ENCODE data around the gene MAP3K5. TPM values are rescaled to one million over a fixed set of nuclear protein-coding genes. Genes with fewer than 3 reads are reported as not detected.
A peak's percentile ranks its signal among the peaks of the same experiment; 100 is the strongest.

The MAP3K5 gene
- total RNA-seq, 4 donors from 2014 or later: 19.4 to 36.1 (median 21.1) TPM

DNA sequence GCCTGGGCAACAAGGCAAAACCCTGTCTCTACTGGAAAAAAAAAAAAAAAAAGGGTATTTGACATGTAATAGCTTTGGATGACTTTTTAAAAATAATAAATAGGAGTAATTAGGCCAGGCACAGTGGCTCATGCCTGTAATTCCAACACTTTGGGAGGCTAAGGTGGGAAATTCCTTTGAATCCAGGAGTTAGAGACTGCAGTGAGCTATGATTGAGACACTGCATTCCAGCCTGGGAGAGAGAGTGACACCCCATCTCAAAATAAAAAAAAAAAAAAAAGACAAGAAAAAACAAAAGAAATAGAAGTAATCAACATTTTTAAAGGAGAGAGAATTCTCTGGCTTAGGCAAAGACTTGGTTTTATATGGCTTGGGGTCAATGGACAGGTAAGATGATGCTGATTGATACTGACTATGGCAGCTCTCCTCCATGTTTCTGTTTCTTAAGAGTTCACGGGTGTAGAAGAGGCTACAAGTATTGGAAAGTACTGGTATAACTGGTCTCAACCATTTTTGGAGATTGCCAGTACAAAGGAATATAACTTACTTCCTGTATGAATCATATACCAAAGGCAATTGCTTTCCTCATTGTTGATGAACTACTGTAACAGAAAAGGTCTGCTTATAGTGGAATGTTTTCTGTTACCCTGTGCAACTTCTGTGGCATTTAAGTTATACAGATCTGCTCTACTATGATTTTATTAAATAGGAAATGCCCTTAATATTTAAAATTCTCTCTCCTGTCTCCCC is 10.1 kb downstream of the MAP3K5 start:
- Histone ChIP-seq H3K27ac (peak overlapping the region; percentile 31), H3K36me3 (no peaks in the 10 kb centered on the region), H3K4me3 (no peak overlapping the region), H3K27me3 (no peaks in the 10 kb centered on the region), H3K4me1 (peaks cover 40% of the 10 kb centered on the region), H3K9me3 (no peaks in the 10 kb centered on the region)
- no peak for TF ChIP-seq POLR2AphosphoS5 (IDR thresholded peaks at IDR 0.05)
- no peak for TF ChIP-seq CTCF (IDR thresholded peaks at IDR 0.05)
- TF ChIP-seq EP300 (IDR thresholded peaks at IDR 0.05): no peak
- no peak for TF ChIP-seq POLR2A (IDR thresholded peaks at IDR 0.05)
- no peak for DNase-seq (ENCODE audit: low spot score in 2 of 2)
- WGBS: 43% methylated on average over 1 of the region's 1 CpG

- no peak for DNase-seq (ENCODE audit: low spot score in 2 of 2)
- Histone ChIP-seq H3K27me3 (no peaks in the 10 kb centered on the region), H3K9me3 (no peaks in the 10 kb centered on the region), H3K4me1 (peaks cover 37% of the 10 kb centered on the region), H3K36me3 (no peaks in the 10 kb centered on the region), H3K27ac (no peak overlapping the region), H3K4me3 (no peak overlapping the region)
- WGBS: 94% methylated on average over 3 of the region's 3 CpGs
- TF ChIP-seq POLR2AphosphoS5 (IDR thresholded peaks at IDR 0.05) (no peak), CTCF (IDR thresholded peaks at IDR 0.05) (no peak), POLR2A (IDR thresholded peaks at IDR 0.05) (no peak), EP300 (IDR thresholded peaks at IDR 0.05) (no peak)
These were observed 11.3 kb downstream of the MAP3K5 start for GRCh38 chr6:136780972-136781371.

- TF ChIP-seq EP300 (IDR thresholded peaks at IDR 0.05): no peak
- no peak for TF ChIP-seq POLR2A (IDR thresholded peaks at IDR 0.05)
- no peak for TF ChIP-seq CTCF (IDR thresholded peaks at IDR 0.05)
- TF ChIP-seq POLR2AphosphoS5 (IDR thresholded peaks at IDR 0.05): no peak
- 92% methylated on average over 1 of the region's 1 CpG for WGBS
- no peaks in the 10 kb centered on the region for H3K27me3 ChIP-seq
- peaks cover 40% of the 10 kb centered on the region for H3K4me1 ChIP-seq
- no peak overlapping the region for H3K27ac ChIP-seq
- DNase-seq (ENCODE audit: low spot score in 2 of 2): no peak
- H3K9me3 ChIP-seq: no peaks in the 10 kb centered on the region
- no peak overlapping the region for H3K4me3 ChIP-seq
- H3K36me3 ChIP-seq: no peaks in the 10 kb centered on the region
These were observed 12.6 kb downstream of the MAP3K5 start for GRCh38 chr6:136779682-136780081.

GRCh38 chr6:136777651-136778050 is 14.6 kb downstream of the MAP3K5 start:
- Histone ChIP-seq H3K4me3 (no peak overlapping the region), H3K9me3 (no peaks in the 10 kb centered on the region), H3K36me3 (no peaks in the 10 kb centered on the region), H3K27ac (no peak overlapping the region), H3K4me1 (peaks cover 31% of the 10 kb centered on the region), H3K27me3 (no peaks in the 10 kb centered on the region)
- DNase-seq (ENCODE audit: low spot score in 2 of 2): no peak
- 56% methylated on average over 3 of the region's 3 CpGs for WGBS
- TF ChIP-seq POLR2A (IDR thresholded peaks at IDR 0.05) (no peak), CTCF (IDR thresholded peaks at IDR 0.05) (no peak), EP300 (IDR thresholded peaks at IDR 0.05) (no peak), POLR2AphosphoS5 (IDR thresholded peaks at IDR 0.05) (no peak)

GRCh38 chr6:136775548-136775947 is 16.7 kb downstream of the MAP3K5 start:
- Histone ChIP-seq H3K27ac (no peak overlapping the region), H3K36me3 (no peaks in the 10 kb centered on the region), H3K9me3 (no peaks in the 10 kb centered on the region), H3K4me3 (no peak overlapping the region), H3K27me3 (no peaks in the 10 kb centered on the region), H3K4me1 (peaks cover 21% of the 10 kb centered on the region)
- no peak for DNase-seq (ENCODE audit: low spot score in 2 of 2)
- TF ChIP-seq POLR2A (IDR thresholded peaks at IDR 0.05) (no peak), POLR2AphosphoS5 (IDR thresholded peaks at IDR 0.05) (no peak)
- WGBS: 95% methylated on average over 2 of the region's 2 CpGs

Data from suprapubic skin (tissue), 4 donors.